ENCODE measurements around the gene GLTP.

GRCh38 chr12:109881752-109882151 lies 1.4 kb upstream of the GLTP start:
- TF ChIP-seq CTCF (IDR thresholded peaks at IDR 0.05) (no peak), POLR2A (IDR thresholded peaks at IDR 0.05) (no peak)

Data from adrenal gland (tissue), 5 donors.